Breast epithelium (tissue), 3 donors: ENCODE data around the gene LTO1.

Experiments
- POLR2A ChIP-seq: fragments of 450-650 bp; IDR thresholded peaks from one replicate; pipeline ENCODE4 v1.6.1; 2016; ENCODE audit warnings: antibody characterized with exemption, mild to moderate bottlenecking, moderate library complexity
- TF ChIP-seq, protein P1 (sequence below), 3 donors: fragments of 450-650 bp; IDR thresholded peaks; one replicate each; pipeline ENCODE4 v1.5.1; 2016 to 2017; ENCODE audit warnings: antibody characterized with exemption in 3 of 3, mild to moderate bottlenecking in 3 of 3, moderate library complexity in 3 of 3

DNA sequence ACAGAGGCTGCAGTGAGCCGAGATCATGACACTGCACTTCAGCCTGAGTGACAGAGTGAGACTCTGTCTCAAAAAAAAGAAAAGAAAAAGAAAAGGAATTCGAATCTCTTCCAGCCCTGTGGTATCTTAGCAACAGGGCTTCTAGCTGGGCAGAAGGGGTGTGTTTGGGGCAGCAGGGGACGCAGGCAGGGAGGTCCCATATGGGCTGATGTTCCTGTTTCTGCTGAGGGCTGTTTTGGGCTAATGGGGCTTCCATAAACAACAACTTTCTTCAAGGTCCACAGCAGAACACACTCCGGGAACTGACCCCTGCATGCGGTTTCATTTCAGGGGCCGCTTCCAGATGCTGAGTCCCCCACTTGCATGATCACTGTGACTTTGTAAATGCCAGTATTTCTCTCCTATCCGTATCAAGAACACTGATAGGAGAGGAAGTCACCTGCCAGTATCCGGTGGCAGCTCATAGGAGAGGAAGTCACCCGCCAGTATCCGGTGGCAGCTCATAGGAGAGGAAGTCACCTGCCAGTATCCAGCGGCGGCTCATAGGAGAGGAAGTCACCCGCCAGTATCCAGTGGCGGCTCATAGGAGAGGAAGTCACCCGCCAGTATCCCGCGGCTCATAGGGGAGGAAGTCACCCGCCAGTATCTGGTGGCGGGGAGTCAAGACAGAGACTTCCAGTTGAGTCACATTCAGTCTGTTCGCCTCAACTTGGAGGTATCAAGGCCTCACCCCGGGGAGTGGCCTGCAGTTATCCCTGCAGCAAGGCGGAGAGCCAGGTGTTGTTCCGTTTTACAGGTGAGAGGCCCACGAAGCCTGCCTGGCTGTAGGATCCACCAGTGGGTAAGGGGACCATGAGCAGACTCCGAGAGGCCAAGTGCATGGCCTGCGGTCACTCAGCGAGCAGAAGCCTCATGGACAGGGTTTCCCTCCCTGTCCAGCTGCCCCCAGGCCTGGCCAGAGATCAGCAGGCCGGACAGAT is 37.0 kb upstream of the LTO1 start:
- TF ChIP-seq, protein P1, sequence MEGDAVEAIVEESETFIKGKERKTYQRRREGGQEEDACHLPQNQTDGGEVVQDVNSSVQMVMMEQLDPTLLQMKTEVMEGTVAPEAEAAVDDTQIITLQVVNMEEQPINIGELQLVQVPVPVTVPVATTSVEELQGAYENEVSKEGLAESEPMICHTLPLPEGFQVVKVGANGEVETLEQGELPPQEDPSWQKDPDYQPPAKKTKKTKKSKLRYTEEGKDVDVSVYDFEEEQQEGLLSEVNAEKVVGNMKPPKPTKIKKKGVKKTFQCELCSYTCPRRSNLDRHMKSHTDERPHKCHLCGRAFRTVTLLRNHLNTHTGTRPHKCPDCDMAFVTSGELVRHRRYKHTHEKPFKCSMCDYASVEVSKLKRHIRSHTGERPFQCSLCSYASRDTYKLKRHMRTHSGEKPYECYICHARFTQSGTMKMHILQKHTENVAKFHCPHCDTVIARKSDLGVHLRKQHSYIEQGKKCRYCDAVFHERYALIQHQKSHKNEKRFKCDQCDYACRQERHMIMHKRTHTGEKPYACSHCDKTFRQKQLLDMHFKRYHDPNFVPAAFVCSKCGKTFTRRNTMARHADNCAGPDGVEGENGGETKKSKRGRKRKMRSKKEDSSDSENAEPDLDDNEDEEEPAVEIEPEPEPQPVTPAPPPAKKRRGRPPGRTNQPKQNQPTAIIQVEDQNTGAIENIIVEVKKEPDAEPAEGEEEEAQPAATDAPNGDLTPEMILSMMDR (IDR thresholded peaks at IDR 0.05), result no peak
- no peak for TF ChIP-seq POLR2A
